Progenitor cell of endocrine pancreas (in vitro differentiated cells): Measurements from ENCODE around the gene GALNT9. TPM values are rescaled to one million over a fixed set of nuclear protein-coding genes. Genes with fewer than 3 reads are reported as not detected.

Experiments
- DNase-seq: peaks from one replicate; pipeline ENCODE4 v3.0.0; 2021; ENCODE audit warnings: low spot score; ENCODE audit not compliant: unreplicated experiment
- H3K27ac Mint-ChIP-seq: 2 replicates; pipeline ENCODE4 v1.8.0; 2021; ENCODE audit warnings: mild to moderate bottlenecking, moderate library complexity, mixed read lengths
- H3K27me3 Mint-ChIP-seq: 2 replicates; pipeline ENCODE4 v1.8.0; 2021; ENCODE audit warnings: mixed read lengths
- H3K36me3 Mint-ChIP-seq: 2 replicates; pipeline ENCODE4 v1.8.0; 2022; ENCODE audit warnings: mixed read lengths; ENCODE audit not compliant: insufficient read depth
- H3K4me1 Mint-ChIP-seq: 2 replicates; pipeline ENCODE4 v1.8.0; 2021; ENCODE audit warnings: low read depth, mixed read lengths
- H3K4me3 Mint-ChIP-seq: 2 replicates; pipeline ENCODE4 v1.8.0; 2021; ENCODE audit warnings: low read depth, mild to moderate bottlenecking, moderate library complexity, mixed read lengths
- H3K9me3 Mint-ChIP-seq: 2 replicates; pipeline ENCODE4 v1.8.0; 2021; ENCODE audit warnings: low read depth, mixed read lengths
- total RNA-seq: library from RNA; stranded (reverse); gene quantifications from 2 replicates; pipeline ENCODE4 v1.2.1, GENCODE V29; 2021
- TF ChIP-seq, protein P1 (sequence below): fragments of 200-600 bp; sonication (generic); IDR thresholded peaks from one replicate; pipeline ENCODE4 v1.5.0; 2021; ENCODE audit warnings: antibody characterized with exemption, mild to moderate bottlenecking; ENCODE audit not compliant: unreplicated experiment

GALNT9 gene
- total RNA-seq, 1 donor from 2014 or later = 0.36 TPM

DNA sequence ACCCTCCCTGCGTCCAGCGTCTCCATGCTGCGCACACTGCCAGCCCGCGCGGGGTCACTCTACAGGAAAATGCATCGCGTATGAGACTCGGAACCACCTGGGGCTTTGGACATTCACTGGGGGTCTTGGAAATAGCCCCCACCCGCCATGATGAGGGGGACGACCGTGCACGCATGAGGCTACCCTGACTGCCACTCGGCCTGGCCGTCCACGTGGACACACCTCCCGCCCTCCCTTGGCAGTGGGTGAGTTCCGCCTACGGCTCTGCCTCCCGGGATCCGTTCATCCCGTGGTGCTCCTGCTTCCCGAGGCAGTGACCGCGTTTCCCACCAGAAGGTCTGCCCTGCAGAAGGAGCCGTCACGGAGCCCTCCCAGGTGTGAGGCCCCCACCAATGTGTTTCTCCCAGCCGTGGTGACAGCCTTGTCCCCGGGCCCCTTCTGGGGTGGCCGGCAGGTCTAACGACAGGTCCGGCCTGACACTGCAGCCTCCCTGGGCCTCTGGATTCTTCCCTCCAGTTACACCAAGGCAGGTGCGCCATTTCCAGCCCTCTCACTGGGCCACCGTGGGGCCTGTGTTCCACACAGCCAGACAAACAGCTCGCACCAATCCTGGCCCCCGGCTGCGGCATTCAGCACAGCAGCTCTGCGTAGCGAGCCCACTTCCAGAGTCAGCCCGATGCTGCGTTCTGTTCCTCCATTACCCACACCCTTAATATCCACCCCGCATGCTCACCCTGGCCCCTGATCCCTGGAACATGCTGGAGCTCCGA lies 11.1 kb upstream of the GALNT9 start:
- H3K27ac Mint-ChIP-seq = no peak overlapping the region
- no peaks in the 10 kb centered on the region for H3K4me1 Mint-ChIP-seq
- H3K36me3 Mint-ChIP-seq = no peaks in the 10 kb centered on the region
- no peak overlapping the region for H3K4me3 Mint-ChIP-seq
- no peak for DNase-seq
- TF ChIP-seq, protein P1, sequence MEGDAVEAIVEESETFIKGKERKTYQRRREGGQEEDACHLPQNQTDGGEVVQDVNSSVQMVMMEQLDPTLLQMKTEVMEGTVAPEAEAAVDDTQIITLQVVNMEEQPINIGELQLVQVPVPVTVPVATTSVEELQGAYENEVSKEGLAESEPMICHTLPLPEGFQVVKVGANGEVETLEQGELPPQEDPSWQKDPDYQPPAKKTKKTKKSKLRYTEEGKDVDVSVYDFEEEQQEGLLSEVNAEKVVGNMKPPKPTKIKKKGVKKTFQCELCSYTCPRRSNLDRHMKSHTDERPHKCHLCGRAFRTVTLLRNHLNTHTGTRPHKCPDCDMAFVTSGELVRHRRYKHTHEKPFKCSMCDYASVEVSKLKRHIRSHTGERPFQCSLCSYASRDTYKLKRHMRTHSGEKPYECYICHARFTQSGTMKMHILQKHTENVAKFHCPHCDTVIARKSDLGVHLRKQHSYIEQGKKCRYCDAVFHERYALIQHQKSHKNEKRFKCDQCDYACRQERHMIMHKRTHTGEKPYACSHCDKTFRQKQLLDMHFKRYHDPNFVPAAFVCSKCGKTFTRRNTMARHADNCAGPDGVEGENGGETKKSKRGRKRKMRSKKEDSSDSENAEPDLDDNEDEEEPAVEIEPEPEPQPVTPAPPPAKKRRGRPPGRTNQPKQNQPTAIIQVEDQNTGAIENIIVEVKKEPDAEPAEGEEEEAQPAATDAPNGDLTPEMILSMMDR = no peak
- H3K27me3 Mint-ChIP-seq = peaks cover 63% of the 10 kb centered on the region
- no peaks in the 10 kb centered on the region for H3K9me3 Mint-ChIP-seq

DNA sequence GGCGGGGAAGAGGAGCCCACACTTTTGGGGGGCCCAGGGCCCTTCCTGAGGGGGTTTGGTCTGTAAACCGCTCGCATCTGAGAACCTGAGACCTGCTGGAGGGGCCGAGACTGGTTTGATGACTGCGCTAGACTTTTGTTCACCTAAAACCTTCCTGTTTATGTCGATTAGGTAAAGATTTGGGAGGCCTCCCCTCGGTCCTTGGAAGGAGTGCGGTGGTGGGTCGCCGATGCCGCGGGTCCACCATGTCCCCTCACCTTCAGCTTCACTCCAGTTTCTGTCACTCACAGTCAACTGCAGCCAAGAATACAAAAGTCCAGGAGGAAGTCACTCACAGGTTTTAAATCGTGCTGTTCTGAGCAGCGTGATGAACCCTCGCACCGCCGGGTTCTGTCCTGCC lies 10.5 kb upstream of the GALNT9 start:
- no peak overlapping the region for H3K4me3 Mint-ChIP-seq
- TF ChIP-seq, protein P1 = no peak
- no peaks in the 10 kb centered on the region for H3K4me1 Mint-ChIP-seq
- no peaks in the 10 kb centered on the region for H3K9me3 Mint-ChIP-seq
- no peak for DNase-seq
- H3K36me3 Mint-ChIP-seq = no peaks in the 10 kb centered on the region
- H3K27ac Mint-ChIP-seq = no peak overlapping the region
- H3K27me3 Mint-ChIP-seq = peaks cover 66% of the 10 kb centered on the region

DNA sequence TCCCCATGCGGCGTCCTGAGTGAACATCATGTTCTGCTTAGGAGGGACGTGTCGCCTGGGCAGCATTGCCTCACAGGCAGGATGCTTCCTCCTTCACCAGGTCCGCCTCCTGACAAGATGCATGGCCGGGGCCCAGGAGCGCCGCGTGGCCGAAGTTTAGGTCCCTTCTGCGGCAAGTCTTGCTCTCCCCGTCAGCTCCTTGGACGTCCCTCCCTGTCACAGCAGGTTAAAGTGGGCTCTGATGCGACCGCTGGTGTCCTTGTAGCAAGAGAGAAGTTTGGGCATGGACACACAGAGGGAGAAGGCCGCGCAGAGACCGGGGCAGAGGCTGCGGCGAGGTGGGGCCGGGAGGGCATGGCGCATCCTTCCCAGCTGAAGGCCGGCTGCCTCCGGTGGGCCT lies 9.4 kb upstream of the GALNT9 start:
- no peak for DNase-seq
- no peaks in the 10 kb centered on the region for H3K36me3 Mint-ChIP-seq
- TF ChIP-seq, protein P1 = no peak
- no peaks in the 10 kb centered on the region for H3K9me3 Mint-ChIP-seq
- H3K4me3 Mint-ChIP-seq = no peak overlapping the region
- no peak overlapping the region for H3K27ac Mint-ChIP-seq
- H3K27me3 Mint-ChIP-seq = peaks cover 68% of the 10 kb centered on the region
- H3K4me1 Mint-ChIP-seq = no peaks in the 10 kb centered on the region

DNA sequence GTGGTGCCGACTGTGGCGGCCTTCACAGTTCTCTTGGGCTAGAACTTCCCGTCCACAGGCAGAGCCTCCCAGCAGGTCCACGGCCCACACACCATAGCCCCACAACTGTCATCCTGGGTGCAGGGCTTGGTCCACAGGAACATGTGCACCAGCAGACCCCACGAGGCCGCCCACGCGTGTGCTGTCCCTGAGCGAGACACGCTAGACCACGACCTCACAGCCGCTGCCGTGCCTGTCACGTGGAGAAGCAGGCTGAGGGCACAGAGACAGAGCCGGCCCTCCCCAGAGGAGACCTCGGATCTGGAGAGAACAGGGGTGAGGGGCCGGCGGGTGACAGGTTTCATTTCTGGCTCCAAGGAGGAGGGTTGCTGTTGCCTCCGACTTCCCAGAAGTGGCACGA lies 8.9 kb upstream of the GALNT9 start:
- Mint-ChIP-seq H3K4me1 (no peaks in the 10 kb centered on the region), H3K4me3 (no peak overlapping the region), H3K36me3 (no peaks in the 10 kb centered on the region), H3K9me3 (no peaks in the 10 kb centered on the region), H3K27me3 (peaks cover 68% of the 10 kb centered on the region), H3K27ac (no peak overlapping the region)
- DNase-seq = no peak
- TF ChIP-seq, protein P1 = no peak

DNA sequence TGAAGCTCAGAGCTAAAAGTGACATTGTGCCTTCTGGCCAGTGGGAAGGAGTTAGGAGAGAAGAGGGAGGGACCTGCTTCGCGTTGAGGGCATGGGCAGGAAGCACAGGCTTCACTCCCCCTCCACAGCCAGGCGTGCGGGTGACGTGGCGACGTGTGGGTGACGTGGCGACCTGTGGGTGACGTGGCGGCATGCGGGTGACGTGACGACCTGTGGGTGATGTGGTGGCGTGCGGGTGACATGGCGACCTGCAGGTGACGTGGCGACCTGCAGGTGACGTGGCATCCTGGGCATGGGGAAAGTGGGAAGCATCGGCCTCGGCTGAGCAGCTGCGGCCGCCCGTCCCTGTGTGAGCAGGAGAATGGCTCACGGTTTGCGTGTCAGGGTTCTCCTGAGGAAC lies 8.2 kb upstream of the GALNT9 start:
- H3K27me3 Mint-ChIP-seq = peaks cover 62% of the 10 kb centered on the region
- H3K27ac Mint-ChIP-seq = no peak overlapping the region
- no peaks in the 10 kb centered on the region for H3K9me3 Mint-ChIP-seq
- TF ChIP-seq, protein P1 = no peak
- no peak for DNase-seq
- H3K4me3 Mint-ChIP-seq = no peak overlapping the region
- H3K36me3 Mint-ChIP-seq = no peaks in the 10 kb centered on the region
- H3K4me1 Mint-ChIP-seq = no peaks in the 10 kb centered on the region
